ENCODE measurements around the gene SERINC5.

SERINC5 gene

GRCh38 chr5:80251636-80252035 lies 4.2 kb downstream of the SERINC5 start:
- no peak for DNase-seq

GRCh38 chr5:80250801-80251200 lies 5.0 kb downstream of the SERINC5 start:
- DNase-seq, result no peak

GRCh38 chr5:80249901-80250300 lies 5.9 kb downstream of the SERINC5 start:
- no peak for DNase-seq

GRCh38 chr5:80248378-80248777 lies 7.5 kb downstream of the SERINC5 start:
- no peak for DNase-seq

- no peak for DNase-seq
Measured at GRCh38 chr5:80246995-80247729, 8.7 kb downstream of the SERINC5 start.

GRCh38 chr5:80246001-80246758 lies 9.7 kb downstream of the SERINC5 start:
- DNase-seq, result no peak

- DNase-seq, result no peak
Measured at GRCh38 chr5:80243567-80243966, 12.3 kb downstream of the SERINC5 start.

- no peak for DNase-seq
Measured at GRCh38 chr5:80242849-80243248, 13.0 kb downstream of the SERINC5 start.

GRCh38 chr5:80240368-80240986 lies 15.4 kb downstream of the SERINC5 start:
- no peak for DNase-seq

- DNase-seq, result no peak
Measured at GRCh38 chr5:80239680-80240367, 16.0 kb downstream of the SERINC5 start.

- DNase-seq, result peak; percentile 52
Measured at GRCh38 chr5:80238778-80239679, 16.8 kb downstream of the SERINC5 start.

- no peak for DNase-seq
Measured at GRCh38 chr5:80238097-80238496, 17.8 kb downstream of the SERINC5 start.

- no peak for DNase-seq
Measured at GRCh38 chr5:80237243-80237642, 18.6 kb downstream of the SERINC5 start.

- no peak for DNase-seq
Measured at GRCh38 chr5:80234116-80234948, 21.5 kb downstream of the SERINC5 start.

- no peak for DNase-seq
Measured at GRCh38 chr5:80231693-80232092, 24.2 kb downstream of the SERINC5 start.

- no peak for DNase-seq
Measured at GRCh38 chr5:80231243-80231642, 24.6 kb downstream of the SERINC5 start.

GRCh38 chr5:80230269-80230992 lies 25.4 kb downstream of the SERINC5 start:
- DNase-seq, result no peak

- no peak for DNase-seq
Measured at GRCh38 chr5:80229902-80230255, 26.0 kb downstream of the SERINC5 start.

GRCh38 chr5:80227979-80228596 lies 27.8 kb downstream of the SERINC5 start:
- DNase-seq, result no peak

- DNase-seq, result no peak
Measured at GRCh38 chr5:80225934-80226326, 29.9 kb downstream of the SERINC5 start.
